ENCODE data around the gene HEYL.
"Not testable (repeated sequence)": the region's sequence is repeated elsewhere in the genome, so short reads cannot be mapped to it uniquely, and the experiment has no call there.

Gene HEYL

DNA sequence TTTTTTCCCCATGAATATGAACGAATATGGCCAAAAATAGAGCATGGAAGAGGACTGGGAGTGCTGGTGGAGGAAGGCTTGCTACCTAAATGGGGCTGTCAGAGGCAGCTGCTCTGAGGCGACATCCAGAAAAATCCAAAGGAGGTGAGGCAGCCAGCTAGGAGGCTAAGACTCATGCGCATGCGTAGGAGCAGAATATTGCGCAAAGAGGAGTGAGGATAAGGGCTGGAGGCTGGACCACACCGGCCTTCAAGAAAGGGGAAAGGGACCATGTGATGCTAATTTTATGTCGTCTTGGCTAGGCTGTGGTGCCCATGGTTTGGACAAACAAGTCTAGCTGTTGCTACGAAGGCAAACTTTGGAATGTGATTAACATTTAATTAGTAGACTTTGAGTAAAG, 30.5 kb downstream of the HEYL start:
- DNase-seq (ENCODE audit: low read depth in 2 of 2): no peak

DNA sequence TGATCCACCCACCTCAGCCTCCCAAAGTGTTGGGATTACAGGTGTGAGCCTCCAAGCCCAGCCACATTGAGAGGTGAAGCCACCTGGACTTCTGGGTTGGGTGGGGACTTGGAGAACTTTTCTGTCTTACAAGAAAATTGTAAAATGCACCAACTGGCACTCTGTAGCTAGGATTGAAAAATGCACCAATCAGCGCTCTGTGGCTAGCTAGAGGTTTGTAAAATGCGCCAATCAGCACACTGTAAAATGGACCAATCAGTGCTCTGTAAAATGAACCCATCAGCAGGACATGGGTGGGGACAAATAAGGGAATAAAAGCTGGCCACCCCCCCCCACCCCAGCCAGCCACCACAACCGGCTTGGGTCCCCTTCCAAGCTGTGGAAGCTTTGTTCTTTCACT, 35.8 kb downstream of the HEYL start:
- DNase-seq (ENCODE audit: low read depth in 2 of 2): not testable (repeated sequence)

DNA sequence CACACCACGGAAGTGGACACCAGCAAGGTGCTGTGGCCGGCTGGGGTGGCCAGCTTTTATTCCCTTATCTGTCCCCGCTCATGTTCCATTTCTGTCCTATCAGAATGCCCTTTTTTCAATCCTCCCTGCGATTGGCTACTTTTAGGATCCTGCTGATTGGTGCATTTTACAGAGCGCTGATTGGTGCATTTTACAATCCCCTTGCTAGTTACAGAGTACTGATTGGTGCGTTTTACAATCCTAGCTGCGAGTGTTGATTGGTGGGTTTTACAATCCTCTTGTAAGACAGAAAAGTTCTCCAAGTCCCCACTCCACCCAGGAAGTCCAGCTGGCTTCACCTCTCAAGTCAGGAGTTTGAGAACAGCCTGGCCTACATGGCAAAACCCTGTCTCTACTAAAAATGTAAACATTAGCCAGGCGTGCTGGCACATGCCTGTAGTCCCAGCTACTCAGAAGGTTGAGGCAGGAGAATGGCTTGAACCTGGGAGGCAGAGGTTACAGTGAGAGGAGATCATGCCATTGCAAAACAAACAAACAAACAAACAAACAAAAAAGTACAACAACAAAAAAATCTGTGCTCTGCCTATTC, 37.7 kb downstream of the HEYL start:
- DNase-seq (ENCODE audit: low read depth in 2 of 2): not testable (repeated sequence)

DNA sequence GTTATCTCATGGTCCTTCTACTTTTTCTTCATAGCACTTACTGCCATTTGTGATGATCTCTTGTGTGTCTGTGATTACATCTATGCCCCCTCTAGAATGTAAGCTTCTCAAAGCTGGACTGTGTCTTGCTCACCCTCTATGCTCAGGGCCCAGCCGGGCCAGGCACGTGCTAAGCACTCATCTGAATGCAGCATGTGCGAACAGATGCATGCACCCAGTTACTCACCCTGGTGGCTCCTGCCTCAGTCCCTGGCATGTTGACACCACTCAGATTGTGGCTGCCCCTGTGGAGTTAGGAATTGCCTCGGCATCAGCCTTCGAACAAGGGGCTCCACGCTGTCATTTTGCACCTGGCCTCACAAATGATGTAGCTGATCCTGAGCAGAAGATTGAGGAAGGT, 43.3 kb downstream of the HEYL start:
- no peak for DNase-seq (ENCODE audit: low read depth in 2 of 2)

DNA sequence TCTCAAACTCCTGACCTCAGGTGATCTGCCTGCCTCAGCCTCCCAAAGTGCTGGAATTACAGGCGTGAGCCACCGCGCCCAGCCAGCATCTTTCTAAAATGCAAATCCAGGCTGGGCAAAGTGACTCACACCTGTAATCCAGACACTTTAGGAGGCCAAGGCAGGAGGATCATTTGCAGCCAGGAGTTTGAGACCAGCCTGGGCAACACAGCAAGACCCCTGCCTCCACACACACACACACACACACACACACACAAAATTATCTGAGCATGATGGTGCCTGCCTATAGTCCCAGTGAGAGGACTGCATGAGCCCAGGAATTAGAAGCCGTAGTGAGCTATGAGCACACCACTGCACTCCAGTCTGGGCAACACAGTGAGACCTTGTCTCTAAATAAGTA, 46.1 kb downstream of the HEYL start:
- no peak for DNase-seq (ENCODE audit: low read depth in 2 of 2)

DNA sequence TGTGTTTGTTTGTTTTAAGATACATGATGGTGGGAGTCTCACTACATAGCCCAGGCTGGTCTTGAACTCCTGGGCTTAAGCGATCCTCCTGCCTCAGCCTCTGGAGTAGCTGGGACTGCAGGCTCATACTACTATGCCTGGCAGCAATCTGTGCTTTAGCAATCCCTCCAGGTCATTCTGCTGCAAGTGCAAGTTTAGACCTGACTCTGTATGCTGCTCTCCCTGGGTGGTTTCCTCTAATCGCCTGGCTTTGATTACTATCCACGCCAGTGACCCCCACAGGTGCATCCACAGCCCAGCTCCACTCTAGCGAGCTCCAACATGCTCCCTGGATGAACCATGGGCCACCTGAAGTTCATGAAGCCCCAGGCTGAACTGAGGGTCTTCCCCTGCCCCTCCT, 47.4 kb downstream of the HEYL start:
- DNase-seq (ENCODE audit: low read depth in 2 of 2): no peak

DNA sequence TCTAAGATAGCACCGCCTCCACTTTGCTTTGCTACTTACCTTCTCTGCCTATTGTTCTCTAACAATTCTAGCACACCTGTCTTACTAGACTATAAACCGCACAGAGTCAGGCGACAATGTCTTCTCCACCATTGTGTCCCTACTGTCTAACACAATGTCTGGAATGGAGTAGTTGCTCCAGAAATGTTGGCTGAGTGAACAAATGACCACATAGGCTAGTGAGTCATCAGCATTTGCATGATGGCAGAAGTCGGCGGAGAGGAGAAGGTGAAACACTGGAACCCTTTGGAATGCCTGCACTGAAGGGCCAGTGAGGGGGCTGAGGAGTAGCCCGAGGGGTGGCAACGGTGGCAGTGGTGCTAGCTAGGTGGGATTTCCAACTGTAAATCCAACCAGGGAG, 48.9 kb downstream of the HEYL start:
- DNase-seq (ENCODE audit: low read depth in 2 of 2): no peak

DNA sequence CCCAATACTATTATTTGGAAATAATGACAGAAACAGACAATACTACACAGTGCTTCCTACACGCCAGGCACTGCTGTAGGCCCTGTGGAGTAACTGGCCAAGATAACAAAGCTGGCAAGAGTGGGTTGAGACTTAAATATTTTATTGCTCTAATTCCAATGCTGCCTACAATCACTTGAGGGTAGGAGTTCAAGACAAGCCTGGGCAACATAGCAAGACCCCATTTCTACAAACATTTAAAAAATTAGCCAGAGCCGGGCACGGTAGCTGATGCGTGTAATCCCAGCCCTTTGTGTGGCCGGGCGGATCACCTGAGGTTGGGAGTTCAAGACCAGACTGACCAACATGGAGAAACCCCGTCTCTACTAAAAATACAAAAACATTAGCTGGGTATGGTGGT, 53.5 kb downstream of the HEYL start:
- DNase-seq (ENCODE audit: low read depth in 2 of 2): no peak

DNA sequence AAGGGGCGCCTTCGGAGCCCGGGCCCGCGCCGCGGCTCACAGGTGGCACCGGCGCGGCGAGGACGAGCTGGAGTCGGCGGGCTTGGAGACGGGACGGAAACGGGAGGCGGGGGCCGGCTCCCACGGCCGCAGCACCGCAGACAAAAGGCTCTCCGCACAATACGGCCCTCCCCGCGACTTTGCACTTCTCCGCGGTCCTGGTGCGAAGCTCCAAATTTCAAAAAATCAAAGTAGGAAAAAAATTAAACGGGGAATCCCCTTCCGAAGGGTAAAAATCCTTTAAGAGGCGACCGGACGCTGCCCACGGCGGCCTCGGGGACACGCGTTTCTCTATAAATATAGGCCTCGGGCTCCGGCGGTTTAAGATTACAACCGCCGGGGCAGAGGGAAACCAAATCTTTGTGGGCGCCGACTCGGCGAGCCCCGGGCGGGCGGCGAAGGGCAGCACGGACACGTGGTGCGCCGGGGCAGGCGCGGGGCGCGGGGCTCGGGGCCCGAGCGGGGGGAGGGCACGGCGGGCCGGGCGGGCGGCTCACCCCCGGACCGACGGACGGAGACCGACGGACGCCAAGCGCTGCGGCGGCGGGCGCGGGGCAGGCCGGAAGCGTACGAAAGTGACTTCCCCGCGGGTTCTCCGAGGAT, 63.3 kb downstream of the HEYL start:
- DNase-seq (ENCODE audit: low read depth in 2 of 2): peak in 1 of 2 donors; percentile 5

DNA sequence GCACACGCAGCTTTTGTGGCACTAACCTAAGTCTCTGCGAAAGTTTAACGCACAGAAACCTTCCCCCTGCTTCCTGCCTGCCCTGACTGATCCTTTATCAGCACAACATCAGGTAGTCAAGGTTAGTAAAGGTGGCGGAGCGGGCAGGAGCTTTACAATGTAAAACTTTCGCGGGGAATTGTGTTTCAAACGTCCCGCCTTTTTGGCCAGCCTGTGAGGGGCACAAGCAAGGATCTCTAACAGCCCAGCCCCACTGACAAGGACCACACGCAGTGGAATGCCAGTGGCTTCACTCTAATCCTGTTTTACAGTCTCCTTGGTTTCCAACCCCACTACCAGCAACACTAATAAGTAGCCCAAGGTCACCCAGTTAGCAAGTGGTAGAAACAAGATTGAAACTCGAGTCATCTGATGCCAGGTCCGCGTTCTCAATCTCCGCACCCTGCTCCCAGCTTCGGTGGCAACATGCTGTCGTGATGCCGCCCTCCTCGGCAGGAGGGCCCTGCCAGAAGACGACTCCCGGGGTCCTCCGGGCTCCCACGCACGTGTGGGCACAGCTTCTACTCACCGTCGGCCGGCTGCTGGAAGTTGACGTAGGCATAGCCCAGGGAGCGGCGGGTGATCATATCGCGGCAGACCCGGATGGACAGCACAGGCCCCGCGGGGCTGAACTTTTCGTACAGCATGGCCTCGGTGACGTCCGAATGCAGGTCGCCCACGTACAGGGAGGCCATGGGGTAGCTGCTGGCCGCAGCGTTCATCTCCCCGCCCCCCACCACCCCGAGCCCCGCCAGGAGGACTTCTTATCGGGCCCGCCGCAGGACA, 64.0 kb downstream of the HEYL start:
- DNase-seq (ENCODE audit: low read depth in 2 of 2): peak; percentile 18 to 35

DNA sequence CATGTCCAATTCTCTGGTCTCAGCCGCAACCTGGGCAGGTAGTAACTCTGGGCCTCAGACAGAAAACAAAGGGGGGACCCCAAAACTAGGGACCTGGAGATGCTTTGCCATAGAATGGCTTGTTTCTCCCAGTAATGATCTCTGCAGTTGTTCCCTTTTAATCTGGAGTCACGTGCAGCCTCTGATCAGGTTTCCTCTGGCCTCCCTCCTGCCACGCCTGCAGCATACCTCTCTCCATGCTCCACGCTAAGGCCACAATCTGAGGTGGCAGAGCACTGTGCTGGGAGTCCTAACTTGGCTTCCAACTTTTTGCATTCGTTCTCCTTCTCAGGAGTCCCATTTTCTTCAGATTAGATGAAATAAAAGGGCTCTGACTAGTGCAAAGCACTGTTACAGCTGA, 64.8 kb downstream of the HEYL start:
- DNase-seq (ENCODE audit: low read depth in 2 of 2): no peak

Measured in activated CD4-positive, alpha-beta T cell treated with anti-CD3 and anti-CD28 coated beads for 24 hours (primary cell).